SW 1271 (cell line): Measurements from ENCODE around the gene MESP2.

Experiments
- DNase-seq, 2 experiments: peaks; one replicate each; lab custom pipeline; 2025; lab: John Stamatoyannopoulos, UW

The MESP2 gene

DNA sequence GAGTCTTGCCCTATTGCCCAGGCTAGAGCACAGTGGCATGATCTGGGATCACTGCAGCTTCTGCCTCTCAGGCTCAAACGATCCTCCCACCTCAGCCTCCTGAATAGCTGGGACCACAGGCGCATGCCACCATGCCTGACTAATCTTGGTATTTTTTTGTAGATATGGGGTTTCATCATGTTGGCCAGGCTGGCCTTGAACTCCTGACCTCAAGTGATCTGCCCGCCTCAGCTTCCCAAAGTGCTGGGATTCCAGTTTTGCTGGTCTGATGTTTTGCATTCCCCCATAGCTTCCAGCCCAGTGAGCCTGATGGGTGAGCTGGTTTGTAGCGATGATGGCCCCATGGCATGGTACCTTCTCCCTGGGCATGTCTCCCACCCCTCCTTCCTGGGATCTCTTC, 20.4 kb upstream of the MESP2 start:
- DNase-seq = no peak

- no peak for DNase-seq
Measured at GRCh38 chr15:89756897-89757296, 19.2 kb upstream of the MESP2 start.

DNA sequence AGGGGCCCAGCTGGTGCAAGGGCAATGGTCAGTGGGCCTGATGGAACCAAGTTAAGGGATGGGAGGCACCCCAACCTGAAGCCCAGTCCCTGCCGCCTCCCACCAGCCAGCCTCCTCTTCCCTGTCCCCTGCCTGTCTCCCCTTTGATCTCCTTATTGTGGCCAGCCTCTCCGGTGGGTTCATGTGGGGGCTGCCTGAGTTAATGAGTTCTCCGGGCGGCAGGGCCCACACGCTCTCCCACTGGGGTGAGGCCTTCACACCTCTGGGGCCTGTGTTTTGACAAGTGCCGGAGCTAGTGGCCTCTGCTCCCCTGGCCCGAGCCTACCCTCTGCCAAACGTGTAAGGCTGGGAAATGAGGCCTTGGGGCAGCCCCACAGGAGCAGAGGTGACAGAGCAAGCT, 17.8 kb upstream of the MESP2 start:
- DNase-seq = no peak

DNA sequence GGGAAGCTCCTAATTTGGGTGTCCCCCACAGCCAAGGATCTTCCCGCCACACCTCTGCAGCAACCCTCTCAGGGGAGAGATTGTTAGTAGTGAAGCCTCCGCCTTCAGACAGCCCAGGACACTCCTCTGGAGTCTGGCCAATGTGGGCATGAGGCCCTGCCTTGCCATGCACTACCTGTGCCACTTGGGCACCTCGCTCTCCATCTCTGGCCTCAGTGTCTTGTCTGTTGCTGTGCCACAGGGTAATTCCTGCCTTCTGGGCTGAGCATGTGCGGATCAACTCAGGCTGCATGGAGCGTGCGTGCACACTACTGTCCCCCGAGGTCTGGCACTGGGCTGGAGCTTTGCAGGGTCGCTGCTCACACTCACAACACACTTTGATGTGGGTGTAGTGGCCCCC, 17.2 kb upstream of the MESP2 start:
- no peak for DNase-seq

DNA sequence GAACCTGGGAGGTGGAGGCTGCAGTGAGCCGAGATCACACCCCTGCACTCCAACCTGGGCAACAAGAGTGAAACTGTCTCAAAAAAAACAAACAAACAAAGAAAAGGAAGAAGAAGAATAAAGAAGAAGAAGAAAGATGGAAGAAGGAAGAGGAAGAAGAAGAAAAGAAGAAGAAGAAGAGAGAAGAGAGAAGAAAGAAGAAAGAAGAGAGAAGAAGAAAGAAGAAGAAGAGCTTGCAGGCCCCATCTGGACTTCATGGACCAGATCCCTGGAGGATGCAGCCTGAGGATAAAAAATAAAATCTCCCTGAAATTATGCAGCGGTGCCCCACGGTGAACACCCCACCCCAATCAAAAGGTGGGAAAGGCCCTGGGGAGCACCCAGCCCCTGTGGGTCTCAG, 16.3 kb upstream of the MESP2 start:
- no peak for DNase-seq

DNA sequence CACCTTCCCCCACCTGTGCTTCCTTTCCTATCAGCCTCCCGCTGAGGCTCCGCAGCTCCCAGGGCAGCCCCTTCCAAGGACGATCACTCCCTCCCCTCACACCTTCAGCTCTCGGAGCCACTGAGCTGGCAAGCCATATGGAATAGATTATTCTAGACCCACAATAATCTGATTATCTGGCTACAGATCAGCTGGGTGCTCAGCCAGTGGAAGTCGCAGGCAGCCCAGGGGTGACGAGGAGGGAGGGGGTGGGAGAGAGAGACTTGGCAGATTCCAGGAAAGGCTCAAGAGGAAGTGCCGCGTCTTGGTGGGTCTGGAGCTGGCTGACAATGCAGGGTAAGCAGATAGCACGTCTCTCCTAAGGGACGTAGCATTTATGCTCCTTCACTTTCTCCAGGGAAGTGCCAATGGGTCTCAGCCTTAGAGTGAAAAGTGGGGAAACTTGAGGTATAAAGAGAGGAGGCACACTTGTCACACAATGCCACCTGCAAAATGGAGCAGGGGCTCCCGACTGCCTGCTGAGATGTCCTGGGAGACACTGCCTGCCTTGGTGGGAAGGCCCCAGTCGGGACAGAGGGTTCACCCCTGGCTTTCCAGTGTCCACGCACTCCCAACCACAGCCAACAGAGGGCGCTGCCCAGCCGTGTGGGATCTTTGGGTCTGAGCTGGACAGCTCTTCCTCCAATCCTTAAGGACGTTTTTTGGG, 15.7 kb upstream of the MESP2 start:
- DNase-seq = peak; percentile 58 to 62

DNA sequence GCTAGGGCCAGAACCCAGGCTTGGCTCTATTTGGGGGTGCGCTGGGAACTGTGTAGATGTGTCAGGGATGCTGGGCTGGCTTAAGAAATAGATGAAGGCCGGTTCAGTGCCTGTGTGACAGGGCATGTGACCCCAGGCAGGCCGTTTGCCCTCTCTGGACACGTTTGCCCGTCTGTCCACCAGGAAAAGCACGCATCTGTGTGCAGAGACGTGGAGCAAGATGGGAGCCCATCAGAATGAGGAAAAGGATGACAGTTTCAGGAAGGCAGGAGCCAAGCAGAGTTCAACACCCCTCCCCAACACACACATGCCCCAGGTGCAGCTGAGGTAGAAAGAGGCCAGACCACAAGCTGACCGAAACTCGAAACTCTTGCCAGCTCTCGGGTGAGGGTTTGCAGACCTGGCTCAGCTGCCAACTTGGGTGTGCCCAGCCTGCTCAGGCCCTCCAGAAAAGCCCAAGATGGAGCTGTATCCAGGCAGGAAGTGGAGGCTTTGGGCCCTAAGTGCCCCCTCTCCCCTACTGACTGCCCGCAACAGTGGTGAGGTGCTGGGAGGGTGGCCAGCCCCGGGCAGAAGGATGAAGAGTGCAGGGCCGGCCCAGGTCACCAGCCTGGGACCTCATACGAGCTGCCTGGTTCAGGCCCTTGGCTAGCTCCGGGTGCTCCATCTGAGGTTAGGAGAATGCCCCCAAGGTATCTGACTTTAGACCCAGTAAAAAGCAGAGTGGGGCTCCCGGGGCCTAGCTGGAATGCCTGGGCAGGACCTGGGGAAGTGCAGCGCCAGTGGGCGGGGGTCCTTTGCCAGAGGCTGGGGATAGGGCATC, 14.9 kb upstream of the MESP2 start:
- no peak for DNase-seq

DNA sequence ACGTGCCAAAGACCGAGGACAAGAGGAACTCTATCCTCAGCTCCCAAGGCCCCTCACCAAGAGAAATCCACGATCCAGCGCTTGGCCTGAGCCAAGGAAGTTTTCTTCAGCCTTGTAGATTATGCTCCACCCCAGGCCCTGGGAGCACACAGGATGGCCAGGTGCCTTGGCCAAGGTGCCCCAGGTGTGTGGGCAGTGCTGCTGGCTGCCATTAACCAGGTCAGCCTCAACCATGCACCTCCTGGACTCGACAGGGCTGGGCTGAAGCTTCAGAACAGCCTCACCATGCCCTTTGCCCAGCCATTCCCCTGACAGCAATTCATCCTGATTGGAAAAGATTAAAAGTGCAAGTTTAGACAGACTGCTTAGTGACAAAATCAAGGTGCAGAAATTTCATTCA, 14.2 kb upstream of the MESP2 start:
- DNase-seq = no peak

GRCh38 chr15:89765694-89766093, 10.4 kb upstream of the MESP2 start:
- no peak for DNase-seq

DNA sequence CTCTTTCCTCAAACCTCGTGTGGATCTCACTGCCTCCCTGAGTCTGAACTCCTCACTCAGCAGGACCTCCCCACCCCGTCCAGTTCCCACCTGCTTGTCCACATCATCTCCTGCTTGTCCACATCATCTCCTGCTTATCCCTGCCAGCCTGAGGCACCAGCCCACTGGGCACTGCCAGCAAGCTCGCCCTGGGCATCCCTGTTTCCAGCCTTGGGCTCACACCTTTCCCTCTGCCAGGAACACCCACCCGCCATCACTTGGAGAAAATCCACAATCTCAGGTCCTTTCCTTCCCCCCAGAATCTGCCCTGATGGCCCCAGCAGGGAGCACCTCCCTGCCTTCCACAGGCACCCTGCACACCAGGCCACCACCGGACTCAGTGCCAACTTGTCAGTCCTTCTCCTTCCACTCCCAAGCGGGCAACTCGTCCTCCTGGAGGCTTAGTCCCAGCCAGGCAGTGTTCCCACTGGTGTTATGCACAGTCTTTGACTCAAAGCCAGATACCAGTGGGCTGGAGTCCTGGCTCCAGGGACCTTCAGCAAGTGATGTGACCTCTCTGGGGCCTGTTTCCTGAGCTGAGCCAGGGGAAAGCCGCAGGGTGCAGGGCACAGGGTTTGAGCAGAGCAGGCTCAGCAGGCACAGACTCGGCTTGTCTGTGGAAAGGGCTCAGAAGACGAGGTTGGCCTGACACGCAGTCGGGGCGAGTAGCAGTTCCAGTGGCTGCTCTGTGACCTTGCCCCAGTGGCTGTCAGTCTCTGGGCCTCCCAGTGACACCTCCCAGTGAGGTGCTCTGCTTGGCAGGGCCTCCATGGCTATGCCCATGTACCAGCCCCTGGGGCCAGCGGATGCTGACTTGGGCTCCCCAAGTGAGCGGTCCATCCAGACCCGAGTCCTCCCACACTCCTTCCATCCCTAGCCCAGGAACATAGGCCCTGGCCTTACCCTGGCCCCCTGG, 9.5 kb upstream of the MESP2 start:
- no peak for DNase-seq

DNA sequence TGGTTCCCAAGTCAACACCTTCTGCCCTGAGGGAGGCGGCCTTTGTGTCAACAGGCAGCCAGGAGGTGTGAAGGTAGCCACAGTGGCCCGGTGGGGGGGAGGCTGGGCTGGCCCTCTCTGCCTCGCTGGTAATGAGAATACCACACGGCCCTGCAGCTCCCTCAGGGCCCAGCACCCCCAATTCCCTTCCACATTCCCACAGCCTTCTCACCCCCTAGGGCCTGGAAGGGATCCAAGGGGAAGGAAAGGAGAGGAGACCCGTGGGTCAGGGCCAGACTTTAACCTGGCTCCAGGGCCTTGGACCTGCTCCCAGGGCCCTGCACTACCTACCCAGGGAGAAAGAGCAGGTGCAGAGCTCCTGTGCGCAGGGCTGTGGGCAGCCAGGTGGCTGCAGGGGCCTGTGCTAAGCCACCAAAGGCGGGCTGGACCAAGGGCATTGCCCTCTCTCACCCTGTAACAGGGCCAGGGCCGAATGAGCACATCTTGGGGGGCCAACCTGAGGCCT, 8.7 kb upstream of the MESP2 start:
- no peak for DNase-seq

DNA sequence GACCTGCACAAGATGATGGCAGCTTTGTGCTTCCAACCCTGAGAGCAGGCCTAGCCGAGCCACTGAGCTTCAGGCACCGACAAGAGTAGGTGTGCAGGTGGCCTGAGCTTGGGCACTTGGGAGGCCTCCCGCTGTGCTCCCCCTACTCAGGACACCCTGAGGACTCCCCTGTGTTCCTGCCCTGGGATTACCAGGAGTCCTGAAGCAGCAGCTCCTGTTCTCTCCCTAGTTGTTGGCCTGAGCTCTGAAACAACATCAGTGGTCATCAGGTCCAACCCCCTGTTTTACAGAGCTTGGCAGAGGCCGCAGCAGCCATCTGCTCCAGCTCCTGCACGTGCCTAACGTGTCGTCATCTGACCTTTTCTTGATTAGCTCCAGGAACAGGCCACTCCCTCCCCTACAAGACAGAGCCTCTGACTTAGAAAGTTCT, 8.0 kb upstream of the MESP2 start:
- DNase-seq = no peak

DNA sequence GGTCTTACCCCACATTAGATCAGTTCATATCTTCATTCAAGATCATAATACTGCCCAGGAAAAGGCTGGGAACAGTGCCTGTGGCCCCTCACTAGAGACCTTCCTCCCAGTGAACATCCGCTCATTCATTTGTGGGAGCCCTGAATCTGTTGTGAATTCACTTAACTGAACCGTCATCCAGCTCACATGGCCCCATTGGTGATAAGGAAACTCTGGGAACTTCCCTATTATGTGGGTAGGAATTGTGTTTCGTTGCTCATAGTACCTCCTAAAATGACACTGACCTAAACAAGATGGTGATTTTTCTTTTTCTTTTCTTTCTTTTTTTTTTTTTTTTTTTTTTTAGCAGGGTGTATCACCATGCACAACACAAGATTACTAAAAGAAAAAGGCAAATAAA, 6.8 kb upstream of the MESP2 start:
- DNase-seq = no peak

- no peak for DNase-seq
Measured at GRCh38 chr15:89770041-89770440, 6.1 kb upstream of the MESP2 start.

DNA sequence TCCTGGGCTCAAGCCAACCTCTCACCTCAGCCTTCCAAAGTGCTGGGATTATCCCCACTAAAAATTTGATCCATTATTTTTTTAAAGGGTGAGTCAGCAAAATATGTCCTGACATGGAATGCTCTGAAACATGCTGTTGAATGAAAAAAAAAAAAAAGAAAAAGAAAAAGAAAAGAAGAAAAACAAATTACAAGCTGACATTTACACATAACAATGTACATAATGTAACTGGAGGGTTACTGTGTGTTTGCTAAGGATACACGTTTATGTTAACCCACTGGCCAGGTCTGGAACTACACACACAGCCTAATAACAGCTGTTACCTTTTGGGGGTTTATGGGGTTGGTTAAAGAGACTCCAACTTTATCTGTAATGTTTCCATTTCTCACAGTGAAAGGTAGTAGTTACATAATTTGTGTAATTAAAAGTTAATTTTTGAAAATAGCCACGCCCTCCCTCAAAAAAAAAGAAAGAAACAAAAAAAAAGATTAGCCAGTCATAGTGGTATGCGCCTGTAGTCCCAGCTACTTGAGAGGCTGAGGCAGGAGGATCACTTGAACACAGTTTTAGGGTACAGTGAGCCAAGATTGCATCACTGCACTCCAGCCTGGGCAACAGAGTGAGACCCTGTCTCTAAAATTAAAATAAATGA, 3.1 kb upstream of the MESP2 start:
- DNase-seq = peak in 1 of 2 experiments; percentile 37

- no peak for DNase-seq
Measured at GRCh38 chr15:89774492-89774891, 1.6 kb upstream of the MESP2 start.

GRCh38 chr15:89775815-89776214, 317 bp upstream of the MESP2 start:
- DNase-seq = no peak

DNA sequence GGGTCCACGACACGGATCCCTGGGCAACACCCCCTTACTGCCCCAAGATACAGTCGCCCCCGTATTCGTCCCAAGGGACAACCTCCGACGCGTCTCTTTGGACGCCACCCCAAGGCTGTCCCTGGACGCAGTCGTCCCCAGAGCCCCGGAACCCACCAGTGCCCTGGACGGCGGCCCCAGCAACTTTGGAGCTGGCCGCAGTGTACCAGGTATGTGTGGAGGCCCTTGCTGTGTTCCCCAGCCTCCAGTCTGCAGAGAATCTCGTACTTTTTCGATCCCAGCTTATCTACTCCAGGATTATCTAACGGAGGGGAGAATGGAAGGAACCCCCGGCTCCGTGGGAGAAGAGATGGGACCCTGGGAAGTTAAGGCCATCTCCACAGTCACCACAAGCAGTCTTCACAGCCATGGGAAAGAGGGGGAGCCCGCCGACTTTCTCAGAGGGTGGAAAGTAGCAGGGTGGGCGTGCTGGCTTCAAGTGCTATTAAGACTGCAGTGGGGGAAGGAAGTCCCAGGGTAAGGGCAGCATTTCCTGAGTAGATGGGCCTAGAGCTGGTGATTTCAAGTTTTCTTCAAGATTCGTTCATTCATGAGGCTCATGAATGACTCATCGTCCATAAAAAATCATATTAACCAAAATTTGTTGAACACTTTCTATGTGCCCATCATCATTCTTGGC, 1.1 kb downstream of the MESP2 start:
- no peak for DNase-seq

GRCh38 chr15:89777782-89778380, 1.7 kb downstream of the MESP2 start:
- no peak for DNase-seq

- no peak for DNase-seq
Measured at GRCh38 chr15:89778861-89779260, 2.7 kb downstream of the MESP2 start.

- DNase-seq = no peak
Measured at GRCh38 chr15:89780601-89781000, 4.5 kb downstream of the MESP2 start.
